Activated T-cell treated with anti-CD3 and anti-CD28 coated beads, Interleukin-2, amount 50 U/mL, for 24 hours (primary cell): ENCODE results near the gene DUSP2.
"Not testable (repeated sequence)": the region's sequence is repeated elsewhere in the genome, so short reads cannot be mapped to it uniquely, and the experiment has no call there.

Experiments
- DNase-seq: peaks from one replicate; pipeline ENCODE4 v3.0.0-alpha.2; 2020
- H3K27ac Mint-ChIP-seq: 2 replicates; pipeline ENCODE4 v1.8.0; 2020; ENCODE audit warnings: mild to moderate bottlenecking, mixed read lengths
- H3K27me3 Mint-ChIP-seq: 2 replicates; pipeline ENCODE4 v1.8.0; 2020; ENCODE audit warnings: mixed read lengths
- H3K36me3 Mint-ChIP-seq: 2 replicates; pipeline ENCODE4 v1.8.0; 2020; ENCODE audit warnings: low read depth, mixed read lengths
- H3K4me1 Mint-ChIP-seq: 2 replicates; pipeline ENCODE4 v1.8.0; 2020; ENCODE audit warnings: low read depth, mixed read lengths
- H3K4me3 Mint-ChIP-seq: 2 replicates; pipeline ENCODE4 v1.8.0; 2020; ENCODE audit warnings: mild to moderate bottlenecking, moderate library complexity, mixed read lengths
- H3K9me3 Mint-ChIP-seq: 2 replicates; pipeline ENCODE4 v1.8.0; 2020; ENCODE audit warnings: mixed read lengths

Gene DUSP2

DNA sequence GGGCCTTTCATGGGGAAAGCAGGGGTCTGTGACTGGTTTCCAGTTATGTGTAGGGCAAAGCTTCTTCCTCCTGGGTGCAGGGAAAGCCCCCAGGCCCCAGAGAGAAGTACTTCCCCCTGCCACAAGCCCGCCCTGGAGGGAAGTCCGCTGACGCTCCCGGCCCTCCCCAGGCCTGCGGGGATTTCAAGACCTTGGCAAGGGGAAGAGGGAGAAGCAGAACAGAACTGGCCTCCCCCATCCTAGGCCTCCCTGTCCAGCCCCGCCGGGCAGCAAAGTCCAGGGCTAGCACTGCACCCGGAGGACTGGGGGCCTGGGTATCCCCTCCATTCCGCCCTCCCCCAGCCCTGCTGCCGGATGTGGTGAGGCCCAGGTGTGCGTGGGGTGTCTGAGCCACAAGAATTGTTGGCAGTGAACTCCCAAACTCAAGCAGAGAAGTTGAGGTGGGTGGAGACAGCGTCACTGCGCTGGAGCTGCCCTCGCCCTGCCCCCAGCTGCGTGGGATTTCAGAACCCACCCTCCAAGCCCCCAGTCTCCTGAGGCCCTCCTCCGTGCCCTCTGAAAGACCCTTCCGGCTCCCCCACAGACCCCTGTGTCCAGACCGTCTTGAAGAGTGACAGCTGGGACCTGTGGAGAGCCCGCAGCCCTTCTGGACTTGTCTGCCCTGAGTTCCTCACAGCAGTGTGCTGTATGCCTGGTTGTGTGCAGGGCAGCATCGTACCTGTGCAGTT lies 1.1 kb upstream of the DUSP2 start:
- H3K9me3 Mint-ChIP-seq: no peaks in the 10 kb centered on the region
- no peaks in the 10 kb centered on the region for H3K27me3 Mint-ChIP-seq
- DNase-seq: peak; percentile 96
- peak overlapping the region; percentile 99 for H3K27ac Mint-ChIP-seq
- H3K4me1 Mint-ChIP-seq: peaks cover 68% of the 10 kb centered on the region
- H3K4me3 Mint-ChIP-seq: peak overlapping the region; percentile 85
- H3K36me3 Mint-ChIP-seq: peaks cover 39% of the 10 kb centered on the region

- Mint-ChIP-seq H3K27me3 (no peaks in the 10 kb centered on the region), H3K27ac (peak overlapping the region; percentile 99), H3K36me3 (peaks cover 42% of the 10 kb centered on the region), H3K4me1 (peaks cover 68% of the 10 kb centered on the region), H3K9me3 (no peaks in the 10 kb centered on the region), H3K4me3 (peak overlapping the region; percentile 85)
- no peak for DNase-seq
Observed at GRCh38 chr2:96145848-96146152, 560 bp upstream of the DUSP2 start.

- H3K27me3 Mint-ChIP-seq: no peaks in the 10 kb centered on the region
- H3K4me1 Mint-ChIP-seq: peaks cover 60% of the 10 kb centered on the region
- peak overlapping the region; percentile 96 for H3K4me3 Mint-ChIP-seq
- H3K36me3 Mint-ChIP-seq: peaks cover 42% of the 10 kb centered on the region
- H3K27ac Mint-ChIP-seq: peak overlapping the region; percentile 97
- H3K9me3 Mint-ChIP-seq: no peaks in the 10 kb centered on the region
- DNase-seq: peak; percentile 82
Observed at GRCh38 chr2:96144481-96145035, 682 bp downstream of the DUSP2 start.

DNA sequence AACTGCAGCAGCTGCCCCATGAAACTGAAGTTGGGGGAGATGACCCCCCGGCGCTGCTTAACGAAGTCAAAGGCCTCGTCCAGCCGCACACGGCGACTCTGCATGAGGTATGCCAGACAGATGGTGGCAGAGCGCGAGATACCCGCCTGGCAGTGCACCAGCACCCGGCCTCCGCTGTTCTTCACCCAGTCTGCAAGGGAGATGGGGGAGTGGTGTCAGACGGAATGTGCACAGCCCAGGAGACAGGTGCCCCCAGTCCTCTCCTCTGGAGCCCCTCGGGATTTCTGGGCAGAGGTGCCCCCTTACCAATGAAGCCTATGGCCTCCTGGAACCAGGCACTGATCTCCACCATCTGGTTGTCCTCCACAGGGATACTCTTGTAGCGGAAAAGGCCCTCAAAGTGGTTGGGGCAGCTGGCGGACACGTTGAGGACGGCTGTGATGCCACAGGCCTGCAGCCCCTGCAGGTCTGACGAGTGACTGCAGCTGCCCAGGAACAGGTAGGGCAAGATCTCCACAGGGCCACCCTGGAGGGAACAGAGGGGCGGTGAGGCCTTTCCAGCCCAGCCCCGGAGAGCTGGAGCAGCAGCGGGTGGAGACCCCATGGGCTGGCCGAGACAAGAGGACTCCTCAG lies 1.3 kb downstream of the DUSP2 start:
- H3K36me3 Mint-ChIP-seq: peaks cover 42% of the 10 kb centered on the region
- H3K27me3 Mint-ChIP-seq: no peaks in the 10 kb centered on the region
- H3K27ac Mint-ChIP-seq: peak overlapping the region; percentile 97
- peak; percentile 76 for DNase-seq
- peaks cover 60% of the 10 kb centered on the region for H3K4me1 Mint-ChIP-seq
- H3K4me3 Mint-ChIP-seq: peak overlapping the region; percentile 96
- no peaks in the 10 kb centered on the region for H3K9me3 Mint-ChIP-seq

DNA sequence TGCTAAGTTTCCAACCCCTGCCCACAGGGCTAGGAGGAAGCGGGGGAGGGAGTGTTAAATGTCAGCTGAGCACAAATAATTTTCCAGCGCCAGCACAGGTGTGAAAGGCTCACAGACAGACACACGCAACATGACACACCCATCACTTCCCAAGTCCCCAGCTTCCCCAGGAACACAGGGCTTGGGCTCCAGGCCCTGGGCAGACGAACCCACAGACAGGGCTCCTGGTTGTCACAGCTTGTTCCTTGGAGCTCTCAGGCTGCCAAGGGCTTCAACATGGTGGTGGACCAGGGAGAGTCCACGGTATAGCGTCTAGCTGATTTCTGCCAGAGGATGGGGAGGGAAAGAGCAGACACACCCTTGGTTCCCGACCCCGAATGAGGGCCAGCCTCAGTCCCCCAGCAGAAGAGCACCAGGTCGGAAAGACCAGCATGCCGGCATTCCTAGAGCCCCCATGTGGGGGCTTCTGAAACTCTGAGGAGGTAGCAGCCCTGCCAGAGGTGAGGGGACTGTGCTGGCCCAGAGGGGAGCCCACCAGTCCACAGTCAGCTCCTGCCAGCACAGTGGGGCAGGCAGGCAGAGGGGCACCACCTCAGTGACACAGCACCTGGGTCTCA lies 1.9 kb downstream of the DUSP2 start:
- peak overlapping the region; percentile 96 for H3K4me3 Mint-ChIP-seq
- H3K36me3 Mint-ChIP-seq: peaks cover 42% of the 10 kb centered on the region
- H3K4me1 Mint-ChIP-seq: peaks cover 57% of the 10 kb centered on the region
- peak; percentile 66 for DNase-seq
- H3K9me3 Mint-ChIP-seq: no peaks in the 10 kb centered on the region
- H3K27ac Mint-ChIP-seq: peak overlapping the region; percentile 97
- H3K27me3 Mint-ChIP-seq: no peaks in the 10 kb centered on the region

DNA sequence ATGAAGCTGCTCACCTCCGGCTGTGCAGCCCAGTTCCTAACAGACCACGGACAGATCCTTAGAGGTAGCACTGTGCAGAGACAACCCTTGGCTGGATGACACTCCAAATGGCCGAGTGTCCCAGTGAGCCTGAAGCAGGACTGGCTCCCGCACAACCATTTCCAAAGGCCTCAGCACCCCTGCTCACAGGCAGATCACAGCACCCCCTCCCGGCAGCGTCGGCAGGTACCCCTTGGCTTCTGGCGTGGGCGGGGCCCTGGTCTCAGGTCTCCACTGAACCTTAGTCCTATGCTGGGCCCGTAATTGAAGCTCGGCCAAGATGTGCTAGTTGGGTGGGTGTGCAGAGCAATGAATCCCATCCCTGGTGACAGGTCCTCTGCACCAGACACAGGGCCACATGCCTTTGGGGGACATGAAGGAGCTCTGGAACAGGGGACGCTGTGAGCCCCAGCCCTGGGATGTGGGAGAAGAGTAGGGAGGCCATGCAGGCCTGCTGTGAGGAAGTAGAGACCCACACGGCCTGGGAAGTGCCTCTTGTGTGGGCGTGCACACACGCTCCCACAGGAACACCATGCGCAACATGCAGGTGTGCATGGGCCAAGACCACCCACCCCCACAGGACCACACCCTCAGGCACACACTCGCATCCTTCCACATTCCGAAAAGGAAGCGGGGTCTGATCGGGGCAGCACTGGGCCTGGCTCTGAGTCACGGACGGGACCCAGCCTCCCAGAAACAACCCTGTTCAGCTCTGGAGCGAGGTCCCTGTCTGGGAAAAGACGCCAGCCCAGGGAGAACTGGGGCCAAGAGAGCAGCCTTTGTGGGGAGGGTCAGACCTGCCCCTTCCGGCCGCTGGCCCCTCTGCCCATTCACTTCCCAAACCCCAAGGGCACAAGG lies 2.8 kb downstream of the DUSP2 start:
- peaks cover 50% of the 10 kb centered on the region for H3K4me1 Mint-ChIP-seq
- H3K36me3 Mint-ChIP-seq: peaks cover 38% of the 10 kb centered on the region
- peak overlapping the region; percentile 96 for H3K4me3 Mint-ChIP-seq

GRCh38 chr2:96141624-96141967 lies 3.6 kb downstream of the DUSP2 start:
- H3K27me3 Mint-ChIP-seq, H3K9me3 Mint-ChIP-seq, DNase-seq: not testable (repeated sequence)
- Mint-ChIP-seq H3K4me3 (peak overlapping the region; percentile 96), H3K27ac (peak overlapping the region; percentile 97), H3K36me3 (peaks cover 38% of the 10 kb centered on the region), H3K4me1 (peaks cover 42% of the 10 kb centered on the region)

More for the DNA sequence above, 2.8 kb downstream of the DUSP2 start:
- DNase-seq: peak; percentile 87
- no peaks in the 10 kb centered on the region for H3K27me3 Mint-ChIP-seq
- peak overlapping the region; percentile 97 for H3K27ac Mint-ChIP-seq
- H3K9me3 Mint-ChIP-seq: no peaks in the 10 kb centered on the region

- Mint-ChIP-seq H3K36me3 (peaks cover 38% of the 10 kb centered on the region), H3K27me3 (no peaks in the 10 kb centered on the region), H3K4me1 (peaks cover 37% of the 10 kb centered on the region), H3K9me3 (no peaks in the 10 kb centered on the region), H3K27ac (peak overlapping the region; percentile 97), H3K4me3 (peak overlapping the region; percentile 96)
- no peak for DNase-seq
Observed at GRCh38 chr2:96140941-96141623, 4.2 kb downstream of the DUSP2 start.

- Mint-ChIP-seq H3K9me3 (no peaks in the 10 kb centered on the region), H3K27me3 (no peaks in the 10 kb centered on the region), H3K36me3 (peaks cover 35% of the 10 kb centered on the region), H3K4me1 (peaks cover 32% of the 10 kb centered on the region), H3K27ac (peak overlapping the region; percentile 71), H3K4me3 (no peak overlapping the region)
- no peak for DNase-seq
Observed at GRCh38 chr2:96139181-96139758, 6.0 kb downstream of the DUSP2 start.

- Mint-ChIP-seq H3K9me3 (no peaks in the 10 kb centered on the region), H3K27ac (peak within 1 kb of the TSS; percentile 85), H3K4me1 (peaks cover 32% of the 10 kb centered on the region), H3K27me3 (no peaks in the 10 kb centered on the region), H3K4me3 (peak within 1 kb of the TSS; percentile 36), H3K36me3 (peaks cover 27% of the 10 kb centered on the region)
- peak; percentile 75 for DNase-seq
Observed at GRCh38 chr2:96138179-96139145, 6.8 kb downstream of the DUSP2 start, which contains the start of gene ASTL. TSS of gene ASTL (minus strand) at chr2:96138502. CDS start at chr2:96138436, 66 bp downstream.

- H3K36me3 Mint-ChIP-seq: peaks cover 18% of the 10 kb centered on the region
- peaks cover 31% of the 10 kb centered on the region for H3K4me1 Mint-ChIP-seq
- no peaks in the 10 kb centered on the region for H3K9me3 Mint-ChIP-seq
- H3K27ac Mint-ChIP-seq: peak overlapping the region; percentile 85
- DNase-seq: no peak
- H3K27me3 Mint-ChIP-seq: no peaks in the 10 kb centered on the region
- H3K4me3 Mint-ChIP-seq: peak overlapping the region; percentile 8
Observed at GRCh38 chr2:96137321-96138178, 7.7 kb downstream of the DUSP2 start.
